NCI-H460 (cell line): ENCODE results near the gene GABRA4. TPM values are rescaled to one million over a fixed set of nuclear protein-coding genes. Genes with fewer than 3 reads are reported as not detected.

Source experiments
- DNase-seq: peaks from one replicate; pipeline ENCODE4 v3.0.0-alpha.2; 2016; ENCODE audit warnings: low read depth; ENCODE audit errors: extremely low read depth
- total RNA-seq: library from RNA; depleted of rRNA; stranded (reverse); fragments of >200 nt; shearing (Covaris generic); gene quantifications from 2 replicates; pipeline ENCODE4 v1.2.3, GENCODE V29; 2014; rRNA removed

The GABRA4 gene
- total RNA-seq, 1 experiment from 2014 or later = not detected

GRCh38 chr4:46934726-46935125 lies 58.7 kb downstream of the GABRA4 start:
- DNase-seq = no peak

GRCh38 chr4:46933686-46934085 lies 59.7 kb downstream of the GABRA4 start:
- DNase-seq = no peak

- DNase-seq = peak; percentile 12
These were observed 61.4 kb downstream of the GABRA4 start for GRCh38 chr4:46931981-46932380.

GRCh38 chr4:46930891-46931290 lies 62.5 kb downstream of the GABRA4 start:
- no peak for DNase-seq

DNA sequence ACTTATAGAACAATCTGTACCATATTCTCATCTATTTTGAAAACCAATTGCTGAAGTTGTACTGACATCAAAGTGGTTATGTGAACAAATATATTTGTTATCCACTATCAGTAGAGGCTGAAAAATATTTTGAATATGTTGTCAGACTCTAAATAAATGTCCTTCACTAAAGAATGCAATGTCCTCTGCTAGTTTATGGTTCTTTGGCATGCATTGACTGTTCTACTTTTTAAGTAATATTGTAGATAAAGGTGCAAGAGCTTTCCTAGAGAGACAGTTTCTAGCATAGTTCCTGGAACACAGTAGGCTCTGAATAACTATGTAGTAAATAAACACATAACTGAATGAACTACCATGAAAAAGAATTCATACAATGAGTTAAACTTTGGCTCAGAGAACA lies 66.2 kb downstream of the GABRA4 start:
- DNase-seq = no peak

GRCh38 chr4:46924789-46925529 lies 68.4 kb downstream of the GABRA4 start:
- DNase-seq = no peak

DNA sequence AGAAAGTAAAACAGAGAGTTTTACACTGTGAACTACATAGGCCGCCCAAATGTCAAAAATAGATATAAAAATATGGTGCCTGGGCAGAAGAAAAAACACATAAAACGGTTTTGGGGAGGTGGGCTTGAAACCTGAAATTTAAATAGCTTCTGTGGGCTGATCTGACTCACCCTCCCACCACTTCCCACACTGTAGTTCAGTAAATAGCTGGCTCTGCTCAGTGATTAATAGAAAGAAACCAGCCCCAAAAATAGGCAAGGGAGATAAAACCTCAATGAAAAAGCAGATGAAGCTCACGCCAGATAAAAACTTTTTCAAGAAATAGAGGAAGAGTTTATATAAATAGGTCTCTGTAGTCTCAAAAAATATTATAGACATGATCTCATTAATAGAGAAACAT lies 71.2 kb downstream of the GABRA4 start:
- DNase-seq = no peak

GRCh38 chr4:46909078-46909477 lies 84.3 kb downstream of the GABRA4 start, which contains the start of gene COX7B2:
COX7B2 (minus strand) TSS chr4:46909245; CDS start chr4:46735192, 174,053 bp downstream.
- no peak for DNase-seq

DNA sequence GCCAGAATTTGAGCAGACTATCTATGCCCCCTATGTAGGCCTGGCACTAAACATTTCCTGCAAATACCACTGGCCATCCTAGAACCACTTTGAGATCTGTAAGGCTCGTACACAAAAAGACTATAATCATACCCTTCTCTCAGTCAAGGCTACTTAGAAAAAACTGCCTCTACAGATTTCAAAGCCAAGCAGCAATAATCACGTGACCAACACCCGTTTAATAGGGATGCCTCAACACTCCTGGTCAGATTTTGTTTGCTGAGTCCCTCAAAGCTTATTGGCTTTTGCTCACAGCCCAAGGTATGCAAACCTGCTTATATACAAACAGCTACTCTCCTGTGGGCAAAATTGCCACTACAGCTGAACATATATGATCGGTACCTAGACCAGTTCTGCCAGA lies 85.2 kb downstream of the GABRA4 start:
- no peak for DNase-seq

DNA sequence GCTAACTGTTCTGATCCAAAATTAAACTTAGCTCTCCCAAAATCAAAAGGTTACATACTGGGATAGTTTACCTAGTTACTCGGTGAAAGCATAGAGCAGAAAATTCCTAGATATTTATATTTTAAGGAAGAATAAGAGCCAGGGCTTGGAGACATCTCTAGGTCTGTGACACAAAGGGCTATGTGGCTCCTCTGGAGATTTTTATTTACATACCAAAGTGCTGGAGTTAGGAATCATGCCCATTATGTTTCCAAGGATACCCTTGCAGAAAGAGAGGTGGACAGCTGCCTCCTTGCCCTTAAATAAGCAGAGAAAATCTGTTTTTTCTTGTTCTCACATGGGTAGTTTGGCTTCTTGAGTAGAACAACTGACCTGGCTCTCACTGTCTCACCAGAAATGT lies 93.3 kb downstream of the GABRA4 start:
- no peak for DNase-seq

GRCh38 chr4:46894826-46895225 lies 98.6 kb downstream of the GABRA4 start:
- no peak for DNase-seq

- DNase-seq = no peak
These were observed 103.3 kb downstream of the GABRA4 start for GRCh38 chr4:46890056-46890455.

GRCh38 chr4:46889410-46889809 lies 104.0 kb downstream of the GABRA4 start:
- no peak for DNase-seq

GRCh38 chr4:46886711-46887110 lies 106.7 kb downstream of the GABRA4 start:
- DNase-seq = peak; percentile 4

DNA sequence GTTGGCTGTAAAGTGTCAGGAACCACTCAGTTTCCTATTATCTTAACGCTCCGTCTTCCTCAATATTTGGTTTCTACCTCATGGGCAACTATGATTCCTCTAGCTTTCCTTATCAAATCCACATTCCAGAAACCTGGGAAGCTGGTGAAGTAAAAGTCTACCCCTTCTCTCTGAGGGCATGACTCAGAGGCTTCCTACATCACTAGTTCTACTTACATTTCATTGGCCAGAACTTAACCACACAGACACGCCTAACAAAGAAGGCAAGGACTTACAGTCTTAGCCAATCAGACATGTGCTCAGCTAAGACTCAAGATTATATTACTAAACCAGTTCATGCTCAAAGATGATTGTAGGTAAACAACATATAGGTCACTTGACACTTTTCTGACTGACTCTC lies 114.7 kb downstream of the GABRA4 start:
- no peak for DNase-seq

DNA sequence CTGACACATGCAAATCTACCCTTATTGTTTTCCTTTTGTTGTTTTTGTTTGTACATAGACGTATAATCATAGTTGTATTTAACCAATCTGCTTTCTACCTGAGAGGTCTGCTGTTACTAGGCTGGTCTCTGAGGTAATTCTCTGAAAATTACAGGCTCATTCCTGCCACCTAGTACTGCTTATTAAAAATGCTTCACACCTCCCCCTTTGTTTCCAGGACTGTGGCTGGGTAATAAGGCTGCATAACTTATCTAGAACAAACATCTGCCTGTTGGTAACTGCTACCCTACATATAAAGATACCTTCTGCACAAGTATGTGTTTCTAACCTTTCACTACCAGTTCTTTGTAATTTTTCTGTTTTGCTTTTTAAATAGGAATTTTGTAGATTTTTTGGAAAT lies 118.6 kb downstream of the GABRA4 start:
- no peak for DNase-seq

GRCh38 chr4:46870411-46870810 lies 123.0 kb downstream of the GABRA4 start:
- no peak for DNase-seq

Other genes with a start within 250 kb of the GABRA4 start
- gene COX7B2, start 84.3 kb downstream of the GABRA4 start, total RNA-seq = not detected in 2 replicates
- 0.43 TPM in 1 of 2 replicates, not detected in the other for gene GABRB1, start 38.0 kb upstream of the GABRA4 start, total RNA-seq